WTC11 (cell line): ENCODE data around the gene RGL4. TPM values are rescaled to one million over a fixed set of nuclear protein-coding genes. Genes with fewer than 3 reads are reported as not detected.

ENCODE experiments used
- ATF1 ChIP-seq: sonication (generic); formaldehyde crosslinking; IDR thresholded peaks from 2 replicates; pipeline ENCODE4 v1.8.1; 2023; ENCODE audit warnings: mild to moderate bottlenecking, moderate library complexity, missing genetic modification reagents
- ATF2 ChIP-seq: sonication (generic); formaldehyde crosslinking; IDR thresholded peaks from 2 replicates; pipeline ENCODE4 v1.8.1; 2022; ENCODE audit warnings: low read depth, missing genetic modification reagents, borderline replicate concordance
- ATF3 ChIP-seq: sonication (generic); formaldehyde crosslinking; conservative IDR thresholded peaks from 2 replicates; pipeline ENCODE4 v1.8.1; 2022; ENCODE audit warnings: mild to moderate bottlenecking, missing genetic modification reagents
- ATF6 ChIP-seq: sonication (generic); formaldehyde crosslinking; IDR thresholded peaks from 2 replicates; pipeline ENCODE4 v1.8.1; 2023; ENCODE audit warnings: mild to moderate bottlenecking, missing genetic modification reagents
- CREB1 ChIP-seq: sonication (generic); formaldehyde crosslinking; IDR thresholded peaks from 2 replicates; pipeline ENCODE4 v1.8.0; 2023; ENCODE audit warnings: mild to moderate bottlenecking, missing genetic modification reagents
- CTCF ChIP-seq: fragments of 200-600 bp; IDR thresholded peaks from 2 replicates; pipeline ENCODE4 v1.8.0; 2022; ENCODE audit warnings: antibody characterized with exemption
- ETV6 ChIP-seq: sonication (generic); formaldehyde crosslinking; IDR thresholded peaks from 2 replicates; pipeline ENCODE4 v1.8.1; 2022; ENCODE audit warnings: mild to moderate bottlenecking, missing genetic modification reagents
- FOXJ3 ChIP-seq: sonication (generic); formaldehyde crosslinking; IDR thresholded peaks from 2 replicates; pipeline ENCODE4 v1.9.0; 2021; ENCODE audit warnings: missing genetic modification reagents, mild to moderate bottlenecking, borderline replicate concordance
- IRF2 ChIP-seq: sonication (generic); formaldehyde crosslinking; IDR thresholded peaks from 2 replicates; pipeline ENCODE4 v1.8.0; 2022; ENCODE audit warnings: low read depth, missing genetic modification reagents, borderline replicate concordance
- NFATC4 ChIP-seq: fragments of 250-450 bp; sonication (Bioruptor Pico); IDR thresholded peaks from 2 replicates; pipeline ENCODE4 v1.9.0; 2021; ENCODE audit warnings: mild to moderate bottlenecking
- NR2C2 ChIP-seq: sonication (generic); formaldehyde crosslinking; IDR thresholded peaks from 2 replicates; pipeline ENCODE4 v1.8.0; 2022; ENCODE audit warnings: mild to moderate bottlenecking, missing genetic modification reagents
- OVOL2 ChIP-seq: fragments of 250-450 bp; sonication (Bioruptor Pico); IDR thresholded peaks from 2 replicates; pipeline ENCODE4 v1.9.0; 2021; ENCODE audit warnings: mild to moderate bottlenecking, borderline replicate concordance
- PRDM15 ChIP-seq: sonication (generic); formaldehyde crosslinking; IDR thresholded peaks from 2 replicates; pipeline ENCODE4 v1.8.0; 2022; ENCODE audit warnings: missing genetic modification reagents
- PRRX2 ChIP-seq: fragments of 250-450 bp; sonication (Bioruptor Pico); IDR thresholded peaks from 2 replicates; pipeline ENCODE4 v1.8.0; 2021; ENCODE audit warnings: mild to moderate bottlenecking
- RELA ChIP-seq: sonication (generic); formaldehyde crosslinking; IDR thresholded peaks from 2 replicates; pipeline ENCODE4 v1.8.1; 2022; ENCODE audit warnings: missing genetic modification reagents, mild to moderate bottlenecking, borderline replicate concordance
- SOX15 ChIP-seq: fragments of 250-450 bp; sonication (Bioruptor Pico); IDR thresholded peaks from 2 replicates; pipeline ENCODE4 v1.9.0; 2021; ENCODE audit warnings: mild to moderate bottlenecking
- STAT6 ChIP-seq: sonication (generic); formaldehyde crosslinking; conservative IDR thresholded peaks from 2 replicates; pipeline ENCODE4 v1.8.1; 2023; ENCODE audit warnings: mild to moderate bottlenecking, low read depth, missing genetic modification reagents, moderate library complexity
- TEAD1 ChIP-seq: sonication (generic); formaldehyde crosslinking; IDR thresholded peaks from 2 replicates; pipeline ENCODE4 v1.8.0; 2022; ENCODE audit warnings: mild to moderate bottlenecking, missing genetic modification reagents
- TEAD4 ChIP-seq: sonication (generic); formaldehyde crosslinking; IDR thresholded peaks from 2 replicates; pipeline ENCODE4 v1.8.0; 2022; ENCODE audit warnings: mild to moderate bottlenecking, missing genetic modification reagents
- TP53 ChIP-seq: sonication (generic); formaldehyde crosslinking; IDR thresholded peaks from 2 replicates; pipeline ENCODE4 v1.8.1; 2023; ENCODE audit warnings: mild to moderate bottlenecking, missing genetic modification reagents
- ZBTB43 ChIP-seq: sonication (generic); formaldehyde crosslinking; IDR thresholded peaks from 2 replicates; pipeline ENCODE4 v1.8.1; 2023; ENCODE audit warnings: mild to moderate bottlenecking, missing genetic modification reagents
- ZNF219 ChIP-seq: sonication (generic); formaldehyde crosslinking; IDR thresholded peaks from 2 replicates; pipeline ENCODE4 v1.8.0; 2023; ENCODE audit warnings: missing genetic modification reagents, mild to moderate bottlenecking, borderline replicate concordance
- ZSCAN18 ChIP-seq: fragments of 250-450 bp; sonication (Bioruptor Pico); IDR thresholded peaks from 2 replicates; pipeline ENCODE4 v2.1.2; 2022; ENCODE audit warnings: mild to moderate bottlenecking, moderate library complexity
- total RNA-seq: library from RNA; stranded (reverse); gene quantifications from 3 replicates; pipeline ENCODE4 v1.2.3, GENCODE V29; 2021

RGL4 gene
- total RNA-seq, 1 experiment from 2014 or later, result not detected

- TF ChIP-seq ZBTB43 (CRISPR knock-in tag) (0 out of 2 replicates have a peak, but pooled peaks have one; percentile 18), ATF3 (no peak), ATF2 (no peak), TEAD1 (peak; percentile 76; the same call in 1 of the 2 replicates), ZNF219 (peak; percentile 44; the same call in 1 of the 2 replicates), RELA (CRISPR knock-in tag) (no peak), CTCF (no peak), TP53 (CRISPR knock-in tag) (peak; percentile 95), SOX15 (no peak), NR2C2 (CRISPR knock-in tag) (0 out of 2 replicates have a peak, but pooled peaks have one; percentile 20), FOXJ3 (no peak), ATF1 (CRISPR knock-in tag) (no peak), ETV6 (CRISPR knock-in tag) (peak; percentile 95; the same call in 1 of the 2 replicates), CREB1 (CRISPR knock-in tag) (peak; percentile 68; the same call in 1 of the 2 replicates), PRRX2 (CRISPR knock-in tag) (no peak), ATF6 (CRISPR knock-in tag) (no peak), STAT6 (peak; percentile 86; the same call in 1 of the 2 replicates), NFATC4 (CRISPR knock-in tag) (no peak), PRDM15 (CRISPR knock-in tag) (peak; percentile 21; the same call in 1 of the 2 replicates), IRF2 (CRISPR knock-in tag) (no peak), OVOL2 (CRISPR knock-in tag) (no peak), ZSCAN18 (no peak), TEAD4 (CRISPR knock-in tag) (peak; percentile 22; the same call in 1 of the 2 replicates)
Observed at GRCh38 chr22:23716811-23717801, 26.3 kb downstream of the RGL4 start (continued).
